AG04450 (cell line): ENCODE data around the gene GUCD1. TPM values are rescaled to one million over a fixed set of nuclear protein-coding genes. Genes with fewer than 3 reads are reported as not detected.

Experiments
- CTCF ChIA-PET: fragments of 300-600, 350-600 bp; formaldehyde crosslinking; extraction: SDS; loops from one replicate; lab custom pipeline; 2022; ENCODE audit warnings: antibody characterized with exemption, inconsistent platforms; lab: Charles Lee
- POLR2A ChIA-PET: fragments of 350-600 bp; formaldehyde crosslinking; extraction: SDS; loops from one replicate; lab custom pipeline; 2021; ENCODE audit warnings: antibody characterized with exemption, inconsistent platforms; lab: Yijun Ruan, JAX
- DNase-seq: peaks from one replicate; pipeline ENCODE4 v3.0.0-alpha.2; 2011; ENCODE audit warnings: low read depth, low spot score
- H3K27ac ChIP-seq: one replicate; pipeline ENCODE4 v1.5.1; 2012; ENCODE audit warnings: low read depth, low read length, control low read depth
- H3K27me3 ChIP-seq: one replicate; pipeline ENCODE4 v1.6.0; 2012; ENCODE audit warnings: low read length; ENCODE audit not compliant: control insufficient read depth, insufficient read depth
- H3K4me3 ChIP-seq: 2 replicates; pipeline ENCODE4 v1.5.1; 2011; ENCODE audit warnings: mild to moderate bottlenecking, low read depth, low read length, control low read depth
- H3K9me3 ChIP-seq: 2 replicates; pipeline ENCODE4 v1.5.1; 2012; ENCODE audit warnings: low read length; ENCODE audit not compliant: control insufficient read depth, insufficient read depth
- polyA plus RNA-seq: library from polyadenylated mRNA; depleted of rRNA; stranded (reverse); fragments of >200 nt; gene quantifications from 2 replicates; pipeline ENCODE4 v1.2.3, GENCODE V29; 2011
- TF ChIP-seq, protein P1 (sequence below): IDR thresholded peaks from 2 replicates; pipeline ENCODE4 v1.5.1; 2011; ENCODE audit warnings: low read depth, low read length, control low read depth, inconsistent platforms

GUCD1 gene
- polyA plus RNA-seq, 1 experiment: 52.1 TPM

DNA sequence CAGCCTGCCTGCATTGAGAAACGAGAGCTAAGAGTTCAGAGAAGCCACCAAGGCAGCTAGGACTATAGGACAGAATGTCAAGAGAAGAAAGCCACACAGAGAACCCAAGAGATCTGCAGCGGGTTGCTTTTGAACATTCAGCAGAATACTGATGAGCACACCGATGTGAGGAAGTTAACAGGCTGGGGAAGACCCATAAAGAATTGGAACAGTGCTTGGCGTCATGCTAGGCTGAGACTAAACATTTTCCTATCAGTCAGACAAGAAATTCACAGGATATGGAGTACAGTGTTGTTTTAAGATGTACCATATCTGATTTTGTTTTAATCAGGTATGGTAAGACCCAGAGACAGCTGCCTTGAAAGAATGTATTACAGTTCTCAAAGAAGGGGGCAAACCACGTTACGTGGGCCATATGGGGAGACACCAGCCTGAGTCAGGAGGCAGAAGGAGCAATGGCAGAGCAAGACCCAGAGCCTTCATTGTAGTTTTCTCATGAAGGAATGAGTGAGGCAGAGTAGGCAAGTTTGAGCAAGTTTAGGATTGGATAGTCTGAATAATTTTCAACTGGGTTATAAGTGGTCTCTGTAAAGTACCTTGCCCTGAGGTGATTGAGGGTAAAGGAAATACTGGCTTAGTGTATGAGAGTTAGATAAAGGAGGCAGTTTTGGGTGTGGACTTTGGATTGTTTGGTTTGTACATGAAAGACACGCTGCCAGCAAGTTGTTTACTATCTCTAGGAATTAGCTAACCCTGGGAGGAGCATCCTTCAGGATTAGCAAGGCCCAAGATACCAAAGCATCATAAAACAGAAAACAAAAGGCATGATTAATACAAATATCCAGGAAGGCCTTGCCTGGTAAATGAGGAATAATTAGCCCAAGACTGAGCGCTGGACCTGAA, 23.7 kb upstream of the GUCD1 start:
- CTCF ChIA-PET: no interaction called here
- Histone ChIP-seq H3K27me3 (no peaks in the 10 kb centered on the region), H3K27ac (no peak overlapping the region), H3K9me3 (no peaks in the 10 kb centered on the region), H3K4me3 (no peak overlapping the region)
- DNase-seq: no peak
- POLR2A ChIA-PET: no interaction called here
- TF ChIP-seq, protein P1, sequence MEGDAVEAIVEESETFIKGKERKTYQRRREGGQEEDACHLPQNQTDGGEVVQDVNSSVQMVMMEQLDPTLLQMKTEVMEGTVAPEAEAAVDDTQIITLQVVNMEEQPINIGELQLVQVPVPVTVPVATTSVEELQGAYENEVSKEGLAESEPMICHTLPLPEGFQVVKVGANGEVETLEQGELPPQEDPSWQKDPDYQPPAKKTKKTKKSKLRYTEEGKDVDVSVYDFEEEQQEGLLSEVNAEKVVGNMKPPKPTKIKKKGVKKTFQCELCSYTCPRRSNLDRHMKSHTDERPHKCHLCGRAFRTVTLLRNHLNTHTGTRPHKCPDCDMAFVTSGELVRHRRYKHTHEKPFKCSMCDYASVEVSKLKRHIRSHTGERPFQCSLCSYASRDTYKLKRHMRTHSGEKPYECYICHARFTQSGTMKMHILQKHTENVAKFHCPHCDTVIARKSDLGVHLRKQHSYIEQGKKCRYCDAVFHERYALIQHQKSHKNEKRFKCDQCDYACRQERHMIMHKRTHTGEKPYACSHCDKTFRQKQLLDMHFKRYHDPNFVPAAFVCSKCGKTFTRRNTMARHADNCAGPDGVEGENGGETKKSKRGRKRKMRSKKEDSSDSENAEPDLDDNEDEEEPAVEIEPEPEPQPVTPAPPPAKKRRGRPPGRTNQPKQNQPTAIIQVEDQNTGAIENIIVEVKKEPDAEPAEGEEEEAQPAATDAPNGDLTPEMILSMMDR: no peak

DNA sequence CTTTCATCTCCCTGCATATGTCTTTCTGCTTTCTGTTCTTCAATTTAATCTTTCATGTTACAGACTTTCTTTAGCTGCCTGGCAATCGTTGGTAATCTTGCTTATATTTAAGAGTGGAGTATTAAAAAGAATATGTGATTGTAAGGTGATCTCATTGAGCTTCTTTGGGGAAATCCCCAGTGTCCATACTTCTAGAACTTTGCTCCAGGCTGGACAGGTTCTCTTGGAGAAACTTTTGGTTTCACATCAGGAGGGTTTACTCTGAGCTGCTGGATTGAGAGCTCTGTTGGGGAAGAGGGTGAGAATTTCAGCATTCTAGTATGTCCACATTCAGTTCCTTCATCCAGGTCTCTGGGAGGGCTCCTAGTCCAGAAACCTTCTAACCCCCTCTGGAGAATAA, 21.8 kb upstream of the GUCD1 start:
- CTCF ChIA-PET: no interaction called here
- TF ChIP-seq, protein P1: no peak
- Histone ChIP-seq H3K27ac (no peak overlapping the region), H3K27me3 (no peaks in the 10 kb centered on the region), H3K9me3 (no peaks in the 10 kb centered on the region), H3K4me3 (no peak overlapping the region)
- no peak for DNase-seq
- POLR2A ChIA-PET: no interaction called here

DNA sequence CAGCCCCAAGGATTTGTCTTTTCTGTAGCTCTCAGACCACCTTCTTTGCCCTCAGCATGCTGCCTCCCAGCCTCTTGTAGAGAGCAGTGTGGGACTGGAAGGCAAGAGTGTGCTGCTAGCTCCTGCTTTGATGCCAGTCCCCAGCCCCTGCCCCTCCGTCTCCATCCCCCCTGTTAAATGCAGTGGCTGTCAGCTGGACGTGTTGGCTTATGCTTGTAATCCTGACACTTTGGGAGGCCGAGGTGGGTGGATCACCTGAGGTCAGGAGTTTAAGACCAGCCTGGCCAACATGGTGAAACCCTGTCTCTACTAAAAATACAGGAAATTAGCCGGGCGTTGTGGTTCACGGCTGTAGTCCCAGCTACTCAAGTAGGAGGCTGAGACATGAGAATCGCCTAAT, 16.3 kb upstream of the GUCD1 start:
- Histone ChIP-seq H3K4me3 (no peak overlapping the region), H3K27me3 (no peaks in the 10 kb centered on the region), H3K9me3 (no peaks in the 10 kb centered on the region), H3K27ac (no peak overlapping the region)
- TF ChIP-seq, protein P1: no peak
- ChIA-PET CTCF (no interaction called here), POLR2A (interaction anchor here (0.8 kb wide), 1 partner anchor 16 kb away, joined by 3 read pairs; the partner anchor contains the start of gene GUCD1)
- no peak for DNase-seq

DNA sequence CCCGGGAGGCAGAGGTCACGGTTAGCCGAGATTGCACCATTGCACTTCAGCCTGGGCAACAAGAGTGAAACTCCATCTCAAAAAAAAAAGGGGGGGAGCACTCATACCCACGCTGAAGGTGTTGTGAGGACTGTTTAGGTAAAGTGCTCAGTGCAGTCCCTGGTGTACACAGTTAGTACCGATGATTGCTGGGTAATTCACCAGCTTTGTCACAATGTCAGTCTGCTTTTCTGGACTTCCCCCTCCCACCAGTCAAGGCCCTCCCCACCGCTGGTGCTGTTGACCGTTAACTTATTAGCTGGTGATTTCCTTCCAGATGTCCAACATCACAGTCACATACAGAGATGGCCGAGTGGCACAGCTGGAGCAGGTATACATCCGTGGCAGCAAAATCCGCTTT, 12.7 kb upstream of the GUCD1 start:
- CTCF ChIA-PET: no interaction called here
- Histone ChIP-seq H3K9me3 (no peaks in the 10 kb centered on the region), H3K4me3 (no peak overlapping the region), H3K27me3 (no peaks in the 10 kb centered on the region), H3K27ac (no peak overlapping the region)
- POLR2A ChIA-PET: interaction anchor here (1.1 kb wide), 1 partner anchor 13 kb away, joined by 5 read pairs; the partner anchor contains the start of gene GUCD1
- no peak for DNase-seq
- TF ChIP-seq, protein P1: no peak

DNA sequence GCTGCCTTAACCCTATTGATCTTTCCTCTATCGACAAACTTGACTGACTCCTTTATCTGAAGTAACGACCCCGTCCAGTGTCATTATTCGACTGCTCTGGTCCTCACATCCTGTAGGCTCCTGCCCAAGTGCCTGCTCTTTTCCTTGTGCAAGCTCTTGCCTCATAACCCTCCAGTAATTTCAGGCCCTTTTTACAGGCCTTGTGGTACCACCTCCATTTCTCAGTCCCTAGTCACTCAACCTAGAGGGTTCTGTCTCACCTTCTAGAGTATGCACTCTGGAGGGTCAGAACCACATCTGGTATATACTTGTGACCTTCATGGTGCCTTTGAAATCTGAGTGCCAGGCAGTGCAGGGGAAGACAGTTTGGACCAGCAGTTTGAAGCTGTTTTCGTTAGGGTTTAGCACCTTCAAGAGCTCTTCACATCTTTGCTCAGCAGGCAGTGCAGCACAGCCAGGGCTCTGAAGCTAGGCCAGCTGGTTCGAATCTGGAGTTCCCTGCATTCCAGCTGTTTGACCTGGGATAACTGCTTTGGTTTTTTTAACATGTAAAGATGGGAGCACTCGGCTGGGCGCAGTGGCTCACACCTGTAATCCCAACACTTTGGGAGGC, 12.1 kb upstream of the GUCD1 start:
- CTCF ChIA-PET: no interaction called here
- H3K27me3 ChIP-seq: no peaks in the 10 kb centered on the region
- H3K4me3 ChIP-seq: no peak overlapping the region
- no peaks in the 10 kb centered on the region for H3K9me3 ChIP-seq
- H3K27ac ChIP-seq: no peak overlapping the region
- DNase-seq: no peak
- TF ChIP-seq, protein P1: no peak
- POLR2A ChIA-PET: interaction anchor here (1.1 kb wide), 1 partner anchor 12 kb away, joined by 5 read pairs; the partner anchor contains the start of gene GUCD1
